ENCODE measurements around the gene MINDY3.
"Not testable (repeated sequence)": the region's sequence is repeated elsewhere in the genome, so short reads cannot be mapped to it uniquely, and the experiment has no call there.

The MINDY3 gene

DNA sequence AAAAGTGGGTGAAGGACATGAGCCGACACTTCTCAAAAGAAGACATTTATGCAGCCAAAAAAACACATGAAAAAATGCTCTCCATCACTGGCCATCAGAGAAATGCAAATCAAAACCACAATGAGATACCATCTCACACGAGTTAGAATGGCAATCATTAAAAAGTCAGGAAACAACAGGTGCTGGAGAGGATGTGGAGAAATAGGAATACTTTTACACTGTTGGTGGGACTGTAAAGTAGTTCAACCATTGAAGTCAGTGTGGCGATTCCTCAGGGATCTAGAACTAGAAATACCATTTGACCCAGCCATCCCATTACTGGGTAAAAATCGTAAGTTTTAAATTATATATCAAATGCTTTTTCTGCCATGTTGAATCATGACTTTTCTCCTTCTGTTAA, 85.8 kb downstream of the MINDY3 start:
- DNase-seq: not testable (repeated sequence)

DNA sequence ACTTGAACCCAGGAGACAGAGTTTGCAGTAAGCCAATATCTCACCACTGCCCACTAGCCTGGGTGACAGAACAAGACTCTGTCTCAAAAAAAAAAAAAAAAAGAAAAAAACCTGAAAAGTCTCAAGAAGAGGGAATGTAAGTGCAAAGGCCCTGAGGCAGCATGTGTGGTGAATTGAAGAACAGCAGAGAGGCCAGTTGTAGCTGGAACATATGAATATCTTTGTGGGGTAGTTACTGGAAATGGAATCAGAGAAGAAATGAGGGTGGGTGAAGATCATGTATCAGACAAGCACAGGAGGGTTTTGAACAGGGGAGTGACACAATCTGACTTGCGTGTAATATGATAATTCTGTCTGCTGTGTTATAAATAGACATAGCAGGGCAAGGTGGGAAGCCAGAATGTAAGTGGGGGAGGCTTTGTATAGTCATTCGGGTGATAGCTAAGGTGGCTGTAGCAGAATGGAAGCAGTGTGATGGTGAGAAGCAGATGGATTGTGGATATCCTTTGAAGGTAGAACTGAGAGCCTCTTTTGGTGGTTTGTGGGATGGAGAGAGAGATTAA, 95.3 kb downstream of the MINDY3 start:
- DNase-seq: no peak

DNA sequence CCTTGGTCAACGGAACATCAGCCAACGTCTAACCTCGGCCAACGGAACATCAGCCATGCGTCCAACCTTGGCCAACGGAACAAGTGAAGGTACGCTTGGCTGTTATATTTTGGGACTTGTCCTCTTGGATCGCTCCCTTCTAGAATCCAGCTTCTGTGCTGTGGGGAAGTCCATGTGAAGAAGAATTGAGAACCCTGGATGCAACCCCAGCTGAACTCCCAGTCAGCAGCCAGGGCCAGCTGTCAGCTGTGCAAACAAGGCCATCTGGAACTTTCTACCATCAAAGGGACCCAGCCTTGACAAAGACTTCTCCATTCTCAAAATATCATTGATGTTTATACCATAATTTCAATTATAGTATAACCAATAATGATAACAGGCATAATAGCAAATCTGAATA, 97.3 kb downstream of the MINDY3 start:
- DNase-seq: no peak

DNA sequence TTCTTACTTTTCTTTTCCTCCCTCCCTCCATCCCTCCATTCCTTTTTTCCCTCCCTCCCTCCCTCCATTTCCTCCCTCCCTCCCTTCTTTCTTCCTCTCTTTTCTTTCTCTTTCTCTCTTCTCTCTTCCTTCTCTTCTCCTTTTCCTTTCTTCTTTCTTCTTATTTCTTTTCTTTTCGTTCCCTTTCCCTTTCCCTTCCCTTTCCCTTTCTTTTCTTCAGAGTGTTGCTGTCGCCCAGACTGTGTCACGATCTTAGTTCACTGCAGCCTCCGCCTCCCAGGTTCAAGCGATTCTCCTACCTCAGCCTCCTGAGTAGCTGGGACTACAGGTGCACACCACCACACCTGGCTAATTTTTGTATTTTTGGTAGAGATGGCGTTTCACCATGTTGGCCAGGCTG, 98.1 kb downstream of the MINDY3 start:
- not testable (repeated sequence) for DNase-seq

DNA sequence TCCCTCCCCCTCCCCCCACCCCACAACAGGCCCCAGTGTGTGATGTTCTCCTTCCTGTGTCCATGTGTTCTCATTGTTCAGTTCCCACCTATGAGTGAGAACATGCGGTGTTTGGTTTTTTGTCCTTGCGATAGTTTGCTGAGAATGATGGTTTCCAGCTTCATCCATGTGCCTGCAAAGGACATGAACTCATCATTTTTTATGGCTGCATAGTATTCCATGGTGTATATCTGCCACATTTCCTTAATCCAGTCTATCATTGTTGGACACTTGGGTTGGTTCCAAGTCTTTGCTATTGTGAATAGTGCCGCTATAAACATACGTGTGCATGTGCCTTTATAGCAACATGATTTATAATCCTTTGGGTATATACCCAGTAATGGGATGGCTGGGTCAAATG, 99.1 kb downstream of the MINDY3 start:
- DNase-seq: not testable (repeated sequence)

DNA sequence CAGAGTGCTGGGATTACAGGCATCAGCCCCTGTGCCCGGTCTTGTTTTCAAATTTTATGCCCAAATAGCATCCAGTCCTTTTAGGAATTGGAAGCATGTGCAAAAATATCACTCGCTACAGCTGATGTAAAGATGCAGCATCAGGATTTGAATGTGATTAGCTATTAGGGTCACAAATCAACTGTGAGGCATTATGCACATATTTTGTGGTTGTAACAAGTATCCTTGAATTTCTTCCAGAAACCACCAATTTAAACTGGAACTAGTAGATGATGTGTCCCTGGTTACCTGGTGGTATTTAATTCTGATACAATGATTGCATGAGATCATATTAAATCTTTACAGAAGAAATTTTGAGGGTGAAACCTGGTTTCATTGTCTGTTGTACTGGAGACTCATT, 99.6 kb downstream of the MINDY3 start:
- no peak for DNase-seq

DNA sequence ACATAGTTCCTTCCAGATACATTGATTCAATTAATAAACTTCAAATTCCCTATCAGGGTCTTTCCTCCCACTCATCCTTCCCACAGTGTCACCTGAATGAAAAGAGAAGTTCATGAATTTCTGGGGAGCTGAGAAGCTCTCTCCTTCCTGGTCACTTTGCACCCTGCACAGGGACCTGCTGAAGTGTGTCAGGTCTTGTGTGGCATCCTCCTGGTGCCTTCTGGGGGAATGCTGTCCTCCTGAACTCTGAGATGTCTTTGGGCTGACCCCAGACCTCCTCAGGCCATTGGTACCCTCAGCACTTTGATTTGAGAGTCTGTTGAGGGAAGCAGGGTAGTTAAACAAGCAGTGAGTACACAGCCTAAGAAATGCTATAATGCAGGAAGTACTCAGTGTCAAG, 101.0 kb downstream of the MINDY3 start:
- no peak for DNase-seq

DNA sequence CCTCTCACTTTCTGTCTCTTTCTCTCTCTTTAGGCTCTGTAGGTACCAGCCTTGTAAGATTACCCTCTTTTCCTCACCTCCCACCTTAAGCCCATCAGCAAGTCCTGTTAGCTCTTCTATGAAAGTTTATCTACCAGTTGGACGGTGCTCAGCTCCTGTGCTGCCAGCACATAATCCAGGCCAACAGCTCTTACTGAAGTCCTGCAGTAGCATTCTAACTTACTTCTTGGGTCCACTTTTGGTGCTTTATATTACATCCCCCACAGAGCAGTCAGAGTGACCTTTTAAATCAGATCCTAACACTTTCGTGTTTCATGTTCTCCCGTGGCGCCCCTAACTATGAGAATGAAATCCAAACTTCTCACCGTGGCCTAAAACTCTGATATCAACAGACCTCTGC, 101.7 kb downstream of the MINDY3 start:
- no peak for DNase-seq

DNA sequence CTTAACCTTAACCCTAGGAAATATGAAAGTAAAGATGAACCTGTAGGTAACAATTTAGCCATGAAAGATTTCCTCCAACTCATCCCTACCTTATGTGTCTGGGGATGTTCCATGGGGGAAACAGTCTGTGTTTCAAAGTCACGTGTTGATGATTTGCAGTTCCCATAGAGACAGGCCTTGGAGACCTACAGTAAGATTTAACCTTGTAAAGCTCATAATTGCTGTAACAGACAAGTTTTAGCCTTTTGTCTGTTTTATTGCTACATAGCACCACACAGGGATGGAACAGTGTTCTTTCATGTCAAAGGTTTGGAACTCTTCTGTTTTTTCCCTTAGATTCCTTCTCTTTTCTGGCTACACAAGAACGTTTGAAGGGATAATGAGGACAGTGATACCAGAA, 105.4 kb downstream of the MINDY3 start:
- no peak for DNase-seq

DNA sequence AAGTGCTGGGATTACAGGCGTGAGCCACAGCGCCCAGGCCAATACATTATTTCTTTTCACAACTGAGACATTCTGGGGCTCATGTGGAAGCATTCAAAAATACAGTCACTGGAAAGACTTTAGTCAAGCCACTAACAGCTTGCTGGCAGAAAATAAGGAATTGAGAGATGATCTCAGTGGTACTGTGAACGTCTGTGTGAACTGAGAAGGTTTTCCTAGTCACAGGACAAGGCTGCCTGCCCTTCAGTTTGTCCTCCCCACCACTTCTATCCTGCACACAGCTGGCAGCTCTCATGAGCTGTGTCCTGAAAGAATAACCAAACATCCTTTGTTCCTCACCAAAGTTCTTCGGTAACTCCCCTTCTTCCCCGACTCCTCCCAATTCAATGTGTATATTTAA, 109.3 kb downstream of the MINDY3 start:
- no peak for DNase-seq

DNA sequence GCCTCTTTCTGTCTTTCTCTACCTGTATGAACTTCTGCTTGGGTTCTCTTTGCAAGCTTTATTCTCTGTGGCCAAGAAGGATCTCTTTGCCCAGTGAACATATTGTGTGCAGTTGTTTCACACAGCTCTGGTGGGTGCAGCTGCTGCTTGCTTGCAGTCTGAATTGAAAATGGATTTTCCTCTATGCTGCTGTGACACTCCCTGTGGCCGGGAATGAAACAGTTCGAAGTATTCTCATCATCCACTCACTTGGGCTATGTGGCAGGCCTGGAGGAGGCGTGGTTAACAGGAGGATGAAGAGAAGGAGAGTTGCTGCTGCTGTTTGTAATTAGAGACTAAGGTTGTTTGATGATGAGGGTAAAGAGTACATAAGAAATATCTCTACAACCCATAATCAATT, 112.2 kb downstream of the MINDY3 start:
- DNase-seq: no peak

DNA sequence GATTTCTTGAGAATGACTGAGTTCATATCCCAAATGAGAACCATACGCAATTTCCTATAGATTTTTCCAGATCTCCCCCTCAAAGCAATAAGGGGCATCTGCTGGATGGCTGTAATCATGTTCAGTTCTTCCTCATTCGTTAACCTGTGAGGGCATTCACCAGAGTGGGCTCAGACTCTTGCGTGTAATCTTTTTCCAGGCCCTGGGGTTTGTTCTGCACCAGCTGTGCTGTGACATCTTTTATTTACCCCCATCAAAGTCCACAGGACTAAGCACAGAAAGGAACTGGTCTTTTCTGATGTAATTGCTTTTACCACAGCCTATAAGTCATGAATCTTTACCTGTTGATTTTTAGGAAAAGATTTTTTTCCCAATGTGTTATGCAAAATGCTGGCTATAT, 112.7 kb downstream of the MINDY3 start:
- no peak for DNase-seq

DNA sequence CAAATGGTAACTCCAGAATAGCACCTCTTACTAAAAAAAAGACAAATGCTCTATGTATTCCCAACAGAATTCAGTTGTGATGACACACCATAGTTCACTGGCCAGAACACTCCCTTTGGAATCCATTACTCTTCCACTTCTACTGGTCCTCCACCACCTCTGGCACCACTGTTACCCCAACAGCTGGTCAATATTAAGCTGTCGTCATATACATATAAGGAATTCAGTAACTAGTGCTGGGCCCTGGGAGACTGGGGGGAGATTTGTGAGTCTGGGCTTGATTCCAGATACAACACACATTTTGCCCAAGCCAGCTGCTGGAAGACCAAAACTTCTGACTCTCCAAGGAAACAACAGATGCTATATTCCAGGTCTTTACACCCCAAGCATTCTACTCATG, 114.6 kb downstream of the MINDY3 start:
- DNase-seq: no peak

DNA sequence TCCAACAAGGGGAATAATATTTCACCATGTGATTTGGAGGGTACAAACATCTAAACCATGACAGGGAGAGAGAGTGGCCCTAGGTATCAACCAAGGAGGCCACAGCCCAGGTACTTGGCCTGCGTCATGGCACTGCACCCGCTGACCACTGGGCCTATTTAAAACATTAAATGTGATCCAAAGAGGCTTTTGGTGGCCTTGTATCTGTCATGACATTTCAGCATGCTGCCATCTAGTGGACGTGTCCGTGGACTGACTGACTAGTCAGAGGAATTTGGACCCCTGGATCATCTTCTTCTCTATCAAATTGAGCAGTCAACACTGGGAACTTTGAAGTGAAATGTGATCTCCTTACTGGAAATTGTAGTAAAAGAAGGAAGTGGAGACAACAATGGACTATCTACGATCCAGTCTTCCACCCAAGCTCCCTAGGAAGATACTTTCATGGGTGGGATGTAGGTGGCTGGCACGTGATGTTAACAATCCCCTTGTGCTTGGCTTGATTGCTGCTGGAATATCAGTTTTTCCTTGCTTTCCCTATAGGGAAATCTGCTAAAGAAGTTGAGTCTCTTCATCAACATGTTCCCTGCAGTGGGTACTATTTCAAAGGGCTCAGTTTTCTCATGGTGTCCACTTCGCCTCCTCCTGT, 116.0 kb downstream of the MINDY3 start:
- peak; percentile 26 for DNase-seq

DNA sequence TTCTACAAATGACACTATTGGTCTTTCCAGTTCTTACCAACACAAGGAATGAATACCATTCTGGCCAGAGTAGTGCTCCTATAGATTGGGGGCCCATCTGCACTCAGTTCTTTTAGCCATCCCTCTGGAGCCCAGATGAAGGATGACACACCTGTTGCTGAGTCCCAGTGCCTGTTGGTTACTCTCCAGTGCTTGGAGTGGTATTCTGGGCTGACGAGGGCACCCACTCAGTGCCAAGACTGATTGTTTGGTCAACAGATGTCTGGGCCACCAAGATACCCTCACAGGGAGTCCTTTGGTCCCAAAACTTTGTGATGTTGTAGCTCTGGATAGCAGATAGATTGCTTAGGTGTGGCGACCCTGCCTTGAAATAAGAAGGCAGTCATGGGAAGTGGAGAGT, 116.9 kb downstream of the MINDY3 start:
- no peak for DNase-seq

DNA sequence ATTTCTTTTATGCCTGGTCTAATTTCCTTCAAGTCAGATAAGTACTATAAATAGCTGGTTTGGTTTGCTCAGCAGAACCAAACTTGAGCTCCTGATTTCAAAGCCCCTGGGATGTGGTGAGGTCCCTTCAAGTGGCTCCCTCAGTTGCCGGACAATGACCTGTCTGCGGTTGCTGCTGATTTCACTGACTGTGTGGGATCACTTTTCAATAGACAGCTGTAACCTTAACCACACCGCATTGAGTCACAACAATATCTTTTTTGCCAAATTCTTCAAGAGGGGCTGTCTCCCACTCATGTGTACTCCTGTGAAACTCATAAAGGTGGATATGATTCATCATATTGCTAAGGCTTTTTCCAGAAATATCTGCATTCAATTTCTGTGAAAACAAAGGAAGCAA, 117.5 kb downstream of the MINDY3 start:
- DNase-seq: no peak

DNA sequence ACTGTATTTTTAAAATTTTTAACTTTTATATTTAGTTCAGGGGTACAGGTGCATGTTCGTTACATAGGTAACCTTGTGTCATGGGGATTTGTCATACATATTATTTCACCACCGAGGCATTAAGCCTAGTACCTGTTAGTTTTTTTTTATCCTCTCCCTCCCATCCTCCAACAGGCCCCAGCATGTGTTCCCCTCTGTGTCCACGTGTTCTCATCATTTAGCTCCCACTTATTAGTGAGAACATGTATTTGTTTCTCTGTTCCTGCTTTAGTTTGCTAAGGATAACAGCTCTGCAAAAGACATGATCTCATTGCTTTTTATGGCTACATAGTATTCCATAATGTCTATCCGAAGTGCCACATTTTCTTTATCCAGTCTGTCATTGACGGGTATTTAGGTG, 118.2 kb downstream of the MINDY3 start:
- DNase-seq: no peak

DNA sequence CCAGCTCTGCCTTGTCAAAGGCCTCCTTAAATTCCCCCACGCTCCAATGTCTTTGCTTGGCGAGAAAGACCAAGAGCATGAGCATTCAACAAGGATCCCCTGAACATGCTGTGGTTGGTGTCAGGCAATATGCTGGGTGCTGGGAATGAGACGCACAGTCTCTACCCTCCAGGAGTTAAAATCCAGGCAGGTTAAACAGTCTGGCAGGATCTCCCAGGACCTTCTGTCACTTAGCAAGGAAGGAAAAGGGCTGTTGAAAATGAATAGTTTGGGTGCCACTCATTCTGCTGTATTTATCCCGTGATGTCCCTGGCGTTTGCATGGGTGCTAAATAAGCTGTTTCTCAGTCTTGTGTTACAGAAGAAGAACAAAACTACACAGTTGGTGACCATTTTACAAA, 118.7 kb downstream of the MINDY3 start:
- no peak for DNase-seq

DNA sequence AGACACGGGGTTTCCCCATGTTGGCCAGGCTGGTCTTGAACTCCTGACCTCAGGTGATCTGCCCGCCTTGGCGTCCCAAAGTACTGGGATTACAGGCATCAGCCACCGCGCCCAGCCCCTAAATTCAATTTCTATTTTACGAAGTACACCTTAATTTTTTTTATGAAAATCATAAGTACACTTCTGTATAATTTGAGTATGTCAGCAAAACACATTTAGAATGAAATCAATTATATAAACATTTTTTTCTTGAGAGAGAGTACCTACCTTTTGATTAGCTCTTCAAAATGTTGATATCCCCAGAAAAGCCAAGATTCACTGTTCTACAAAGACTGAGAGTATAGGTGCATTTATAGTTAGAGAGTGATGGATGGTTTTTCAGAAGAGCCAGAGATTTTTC, 120.0 kb downstream of the MINDY3 start:
- DNase-seq: no peak

DNA sequence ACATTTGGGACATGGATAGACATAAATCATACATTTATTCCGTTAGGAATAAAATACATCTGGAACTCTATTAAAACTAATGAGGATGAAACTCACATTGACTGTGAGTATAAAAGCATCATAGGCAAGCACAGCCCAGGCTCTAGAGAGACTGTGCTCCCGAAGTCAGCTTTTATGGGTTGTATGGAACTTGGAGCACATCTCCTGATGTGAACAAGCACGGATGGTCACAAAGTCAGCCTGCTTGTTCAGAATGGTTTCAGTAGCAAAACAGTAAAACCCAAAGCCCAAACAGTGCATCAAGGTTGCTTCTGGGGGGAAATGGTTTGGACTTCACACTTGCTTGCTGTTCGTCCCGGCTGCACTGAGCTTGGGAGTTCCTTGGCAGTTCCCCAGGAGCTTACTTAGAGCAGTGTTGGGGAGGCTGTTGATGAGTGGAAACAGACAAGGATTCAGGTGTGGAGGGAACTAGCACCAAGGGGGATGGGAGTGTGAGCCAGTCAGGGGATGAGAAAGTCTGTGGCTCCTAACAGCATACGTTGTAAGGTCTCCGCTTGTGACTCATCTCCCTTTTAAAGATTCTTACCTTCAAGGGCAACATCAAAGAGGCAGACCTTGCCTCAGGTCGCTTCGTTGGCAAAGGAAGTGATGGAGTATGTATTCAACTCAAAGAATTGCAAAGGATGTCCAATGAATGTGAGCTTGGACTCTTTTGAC, 120.9 kb downstream of the MINDY3 start:
- DNase-seq: no peak

DNA sequence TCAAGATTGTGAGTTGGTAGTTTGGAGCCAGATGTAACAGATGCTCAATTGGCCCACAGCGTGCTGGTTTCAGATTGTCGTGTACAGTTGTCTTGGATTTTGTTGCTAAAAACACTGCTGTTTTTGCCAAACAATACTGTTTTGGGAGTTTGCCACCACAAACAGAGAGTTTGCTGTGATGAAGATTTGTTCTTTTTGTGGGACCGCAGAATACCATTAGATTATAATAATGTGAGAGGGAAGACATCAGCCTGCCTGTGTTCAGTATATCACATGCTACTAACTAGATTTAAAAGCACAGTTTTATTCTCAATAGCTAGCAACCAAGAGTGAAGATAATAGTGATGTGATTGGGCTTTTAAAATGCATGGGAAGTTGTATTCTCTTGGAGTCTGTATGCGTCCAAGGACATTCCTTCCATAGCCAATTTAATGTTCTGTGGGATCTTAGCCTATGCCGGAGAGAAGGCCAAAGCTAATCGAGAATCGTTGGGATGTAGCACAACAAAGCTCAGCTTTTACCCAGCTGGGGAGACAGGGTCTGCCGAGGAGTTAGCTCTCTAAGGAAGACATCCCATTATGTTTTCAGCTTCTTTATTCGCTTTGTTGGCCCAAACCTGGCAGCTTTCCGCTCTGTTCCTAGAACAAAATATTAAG, 121.9 kb downstream of the MINDY3 start:
- DNase-seq: no peak

DNA sequence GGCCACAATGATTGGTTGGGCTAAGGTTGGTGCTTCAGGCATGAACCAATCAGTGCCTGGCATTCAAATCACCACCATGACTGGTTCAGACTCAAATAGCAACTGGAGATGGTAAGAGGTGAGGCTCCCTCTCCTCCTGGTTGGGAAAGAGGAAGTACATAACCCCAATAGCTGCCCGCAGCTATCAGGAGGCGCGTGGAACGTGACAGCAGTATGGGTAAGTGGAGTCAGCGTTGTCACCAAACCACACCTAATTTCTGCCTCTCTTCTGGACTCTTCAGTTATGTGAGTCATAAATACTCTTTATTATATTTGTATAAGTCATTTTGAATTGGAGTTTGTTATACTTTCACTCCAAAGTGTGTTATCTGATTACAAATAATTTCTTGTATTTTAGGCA, 122.7 kb downstream of the MINDY3 start:
- DNase-seq: no peak

DNA sequence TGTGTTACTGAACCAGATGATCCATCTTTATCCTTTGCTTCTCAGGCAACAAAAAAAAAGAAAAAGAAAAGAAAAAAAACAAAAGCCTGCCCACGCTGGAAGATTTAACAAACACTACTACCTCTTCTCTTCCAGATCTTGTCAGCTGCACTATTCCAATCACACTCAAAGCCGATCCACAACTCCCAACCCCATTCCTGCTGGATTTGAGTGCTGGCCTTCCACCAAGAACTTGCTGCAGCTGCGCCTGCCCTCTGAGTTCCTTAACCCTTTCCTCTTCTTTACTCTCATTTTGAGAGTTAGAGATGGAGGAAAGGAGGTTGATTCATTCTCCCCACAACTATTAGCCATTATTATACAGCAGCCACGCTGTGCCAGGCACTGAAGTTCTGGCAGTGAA, 124.5 kb downstream of the MINDY3 start:
- no peak for DNase-seq

DNA sequence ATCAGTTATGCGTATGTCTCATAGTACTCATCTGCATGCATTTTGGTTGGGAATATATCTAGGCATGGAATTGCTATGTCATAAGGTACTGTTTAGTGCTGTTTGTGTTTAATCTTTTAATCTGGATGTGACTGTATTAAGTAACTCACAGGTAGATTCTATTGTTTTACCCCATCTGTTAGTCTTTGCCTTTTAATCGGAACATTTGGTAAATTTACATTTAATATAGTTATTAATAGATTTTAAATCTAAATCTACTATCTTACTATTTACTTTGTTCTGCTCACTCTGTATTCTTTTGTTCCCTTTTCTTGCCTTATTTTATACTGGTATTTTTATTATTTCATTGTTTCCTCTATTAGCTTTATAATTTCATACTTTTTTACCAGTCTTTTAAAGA, 130.0 kb downstream of the MINDY3 start:
- DNase-seq: no peak

All from CD4-positive, alpha-beta T cell treated with Interleukin-10 for 1 hour (primary cell).